KG1 (cell line): ENCODE data around the gene BARHL2.
A peak's percentile ranks its signal among the peaks of the same experiment; 100 is the strongest.

Source experiments
- DNase-seq: peaks from one replicate; lab custom pipeline; 2025; lab: John Stamatoyannopoulos, UW

Gene BARHL2

GRCh38 chr1:90724926-90725656, 8.0 kb upstream of the BARHL2 start:
- DNase-seq, result no peak

GRCh38 chr1:90724361-90724760, 7.3 kb upstream of the BARHL2 start:
- no peak for DNase-seq

- DNase-seq, result no peak
These were observed 6.5 kb upstream of the BARHL2 start for GRCh38 chr1:90723590-90724108.

GRCh38 chr1:90722874-90723589, 5.9 kb upstream of the BARHL2 start:
- no peak for DNase-seq

- peak; percentile 28 for DNase-seq
These were observed 4.4 kb upstream of the BARHL2 start for GRCh38 chr1:90721210-90722194.

GRCh38 chr1:90720145-90720636, 3.1 kb upstream of the BARHL2 start:
- DNase-seq, result no peak

GRCh38 chr1:90719330-90720144, 2.4 kb upstream of the BARHL2 start:
- DNase-seq, result no peak

- DNase-seq, result no peak
These were observed 1.6 kb upstream of the BARHL2 start for GRCh38 chr1:90718411-90719329.

- peak; percentile 30 for DNase-seq
These were observed 736 bp upstream of the BARHL2 start for GRCh38 chr1:90717665-90718410.

- no peak for DNase-seq
These were observed 208 bp upstream of the BARHL2 start for GRCh38 chr1:90717356-90717664.

- no peak for DNase-seq
These were observed 905 bp downstream of the BARHL2 start for GRCh38 chr1:90716243-90716551.

GRCh38 chr1:90715309-90715708, 1.8 kb downstream of the BARHL2 start:
- no peak for DNase-seq

- no peak for DNase-seq
These were observed 2.6 kb downstream of the BARHL2 start for GRCh38 chr1:90714521-90714951.

- no peak for DNase-seq
These were observed 3.2 kb downstream of the BARHL2 start for GRCh38 chr1:90713741-90714509.

GRCh38 chr1:90712915-90713730, 4.0 kb downstream of the BARHL2 start:
- no peak for DNase-seq

GRCh38 chr1:90712153-90712856, 4.8 kb downstream of the BARHL2 start:
- DNase-seq, result no peak

- DNase-seq, result no peak
These were observed 5.4 kb downstream of the BARHL2 start for GRCh38 chr1:90711696-90712095.
